Keratinocyte (primary cell): ENCODE data around the gene ATP10D.

Source experiments
- EZH2 ChIP-seq: IDR thresholded peaks from one replicate; pipeline ENCODE4 v1.6.1; 2012; ENCODE audit warnings: inconsistent platforms, mild to moderate bottlenecking, low read length, moderate library complexity
- TF ChIP-seq, protein P1 (sequence below), 3 experiments: IDR thresholded peaks in 1 of 3; conservative IDR thresholded peaks in 1 of 3; optimal IDR thresholded peaks in 1 of 3; 2 replicates in 2 of 3; 3 replicates in 1 of 3; pipeline versions ENCODE3 to v1.5.1; 2011; ENCODE audit warnings: low read length in 3 of 3, mild to moderate bottlenecking in 3 of 3, moderate library complexity in 2 of 3, control low read depth in 1 of 3, inconsistent platforms in 1 of 3; ENCODE audit not compliant: insufficient read depth in 2 of 3; ENCODE audit errors: extremely low read depth in 1 of 3

DNA sequence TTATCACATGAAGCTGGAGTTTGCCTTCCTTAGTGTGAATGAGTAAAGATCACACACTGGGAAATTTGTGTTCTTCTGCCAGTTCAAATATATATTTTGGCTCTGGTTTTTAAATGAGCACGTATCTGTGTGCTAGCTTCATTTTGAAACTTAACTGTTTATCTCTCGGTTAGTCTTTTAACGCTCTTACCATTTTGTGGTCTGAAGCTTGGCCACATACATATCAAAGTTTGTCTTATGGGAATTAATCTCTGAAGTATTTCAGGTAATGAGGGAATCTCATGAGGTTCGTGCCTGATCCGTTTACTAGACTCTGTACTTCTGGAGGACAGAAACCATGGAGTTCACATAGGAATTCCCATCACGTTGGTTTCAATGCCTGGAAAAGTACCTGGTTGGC lies 13.8 kb downstream of the ATP10D start:
- TF ChIP-seq, protein P1, sequence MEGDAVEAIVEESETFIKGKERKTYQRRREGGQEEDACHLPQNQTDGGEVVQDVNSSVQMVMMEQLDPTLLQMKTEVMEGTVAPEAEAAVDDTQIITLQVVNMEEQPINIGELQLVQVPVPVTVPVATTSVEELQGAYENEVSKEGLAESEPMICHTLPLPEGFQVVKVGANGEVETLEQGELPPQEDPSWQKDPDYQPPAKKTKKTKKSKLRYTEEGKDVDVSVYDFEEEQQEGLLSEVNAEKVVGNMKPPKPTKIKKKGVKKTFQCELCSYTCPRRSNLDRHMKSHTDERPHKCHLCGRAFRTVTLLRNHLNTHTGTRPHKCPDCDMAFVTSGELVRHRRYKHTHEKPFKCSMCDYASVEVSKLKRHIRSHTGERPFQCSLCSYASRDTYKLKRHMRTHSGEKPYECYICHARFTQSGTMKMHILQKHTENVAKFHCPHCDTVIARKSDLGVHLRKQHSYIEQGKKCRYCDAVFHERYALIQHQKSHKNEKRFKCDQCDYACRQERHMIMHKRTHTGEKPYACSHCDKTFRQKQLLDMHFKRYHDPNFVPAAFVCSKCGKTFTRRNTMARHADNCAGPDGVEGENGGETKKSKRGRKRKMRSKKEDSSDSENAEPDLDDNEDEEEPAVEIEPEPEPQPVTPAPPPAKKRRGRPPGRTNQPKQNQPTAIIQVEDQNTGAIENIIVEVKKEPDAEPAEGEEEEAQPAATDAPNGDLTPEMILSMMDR (optimal IDR thresholded peaks at IDR 0.05 in 1 of 3, IDR thresholded peaks at IDR 0.05 in 1 of 3, conservative IDR thresholded peaks at IDR 0.05 in 1 of 3; ENCODE audit: extremely low read depth in 1 of 3, insufficient read depth in 2 of 3, low read length in 3 of 3), result no peak
- TF ChIP-seq EZH2, result no peak
